HCT116 (cell line): ENCODE measurements around the gene ORC3. TPM values are rescaled to one million over a fixed set of nuclear protein-coding genes. Genes with fewer than 3 reads are reported as not detected.
"Not testable (repeated sequence)": the region's sequence is repeated elsewhere in the genome, so short reads cannot be mapped to it uniquely, and the experiment has no call there.

Experiments used
- ATAC-seq: fragments of 200-7000 bp; cut with Tn5 transposase; 2 replicates; pipeline ENCODE4 v1.9.1; 2020; ENCODE audit warnings: mild to moderate bottlenecking, moderate library complexity
- BruUV-seq: library from RNA; stranded (reverse); fragments of 400-500 nt; replicated peaks from 2 replicates; lab custom pipeline; 2021; lab: Mats Ljungman, UMichigan
- CTCF ChIA-PET: fragments of 300-600 bp; sonication (Branson Sonifier 250); formaldehyde crosslinking; loops from one replicate; lab custom pipeline; 2021; ENCODE audit warnings: antibody characterized with exemption; lab: Charles Lee
- POLR2A ChIA-PET: fragments of 300-600, 350-600 bp; sonication (Branson Sonifier 250); formaldehyde crosslinking; loops from one replicate; lab custom pipeline; 2021; ENCODE audit warnings: antibody characterized with exemption; lab: Charles Lee
- RAD21 ChIA-PET, 2 experiments: fragments of 300-600 bp; sonication (Branson Sonifier 250); formaldehyde crosslinking; loops; one replicate each; lab custom pipeline; 2023; ENCODE audit warnings: low total read pairs in 2 of 2; ENCODE audit not compliant: uncharacterized antibody in 2 of 2, unreplicated experiment in 2 of 2, low non-redundant PET in 1 of 2; lab: Charles Lee
- DNase-seq: peaks from one replicate; pipeline ENCODE4 v3.0.0-alpha.2; 2010; ENCODE audit warnings: low read depth, low spot score
- H2AFZ ChIP-seq: fragments of 200-600 bp; shearing (Covaris generic), sonication (generic); 2 replicates; pipeline ENCODE4 v1.6.1; 2017; ENCODE audit warnings: low read depth, mixed run types, mixed read lengths, antibody characterized with exemption, low read length; ENCODE audit not compliant: poor library complexity, severe bottlenecking
- H3K27ac ChIP-seq: 2 replicates; pipeline ENCODE4 v1.5.1; 2012; ENCODE audit warnings: low read depth, low read length
- H3K27me3 ChIP-seq: fragments of 200-600 bp; sonication (generic); 2 replicates; pipeline ENCODE4 v1.6.1; 2016; ENCODE audit warnings: mixed run types, low read length, mixed read lengths; ENCODE audit not compliant: insufficient read depth
- H3K36me3 ChIP-seq, 2 experiments: fragments of 200-500 bp in 1 of 2; fragments of 200-600 bp in 1 of 2; sonication (Bioruptor generic) in 1 of 2; sonication (generic) in 1 of 2; 2 replicates each; pipeline versions ENCODE4 v1.5.1 to v1.6.1; 2014 to 2016; ENCODE audit warnings: low read length in 2 of 2, inconsistent platforms in 1 of 2, mixed read lengths in 1 of 2, mixed run types in 1 of 2; ENCODE audit not compliant: insufficient read depth in 2 of 2, control insufficient read depth in 1 of 2
- H3K4me1 ChIP-seq, 2 experiments: fragments of 200-600 bp in 1 of 2; sonication (generic) in 1 of 2; 2 replicates each; pipeline versions ENCODE4 v1.5.1 to v1.6.1; 2012 to 2017; ENCODE audit warnings: low read length in 2 of 2, inconsistent platforms in 1 of 2, mild to moderate bottlenecking in 1 of 2, mixed read lengths in 1 of 2, mixed run types in 1 of 2, moderate library complexity in 1 of 2; ENCODE audit not compliant: insufficient read depth in 2 of 2, control insufficient read depth in 1 of 2
- H3K4me2 ChIP-seq: fragments of 200-600 bp; sonication (generic); 2 replicates; pipeline ENCODE4 v1.6.1; 2017; ENCODE audit warnings: mixed run types, low read length, mixed read lengths
- H3K4me3 ChIP-seq, 2 experiments: fragments of 200-600 bp in 1 of 2; sonication (generic) in 1 of 2; replicated peaks in 1 of 2; 2 replicates each; pipeline ENCODE4 v1.5.1; 2011 to 2016; ENCODE audit warnings: low read length in 2 of 2, control low read depth in 1 of 2, low read depth in 1 of 2, mild to moderate bottlenecking in 1 of 2, mixed read lengths in 1 of 2, mixed run types in 1 of 2
- H3K79me2 ChIP-seq: fragments of 200-600 bp; sonication (generic); 2 replicates; pipeline ENCODE4 v1.6.1; 2017; ENCODE audit warnings: mild to moderate bottlenecking, mixed run types, low read length, moderate library complexity, mixed read lengths; ENCODE audit not compliant: insufficient read depth
- H3K9ac ChIP-seq: fragments of 200-600 bp; sonication (generic); 2 replicates; pipeline ENCODE4 v1.6.1; 2016; ENCODE audit warnings: low read length, mixed read lengths
- H3K9me2 ChIP-seq: fragments of 200-600 bp; sonication (generic), shearing (Covaris generic); 2 replicates; pipeline ENCODE4 v1.6.1; 2017; ENCODE audit warnings: mixed run types, mild to moderate bottlenecking, moderate library complexity; ENCODE audit not compliant: insufficient read depth
- H3K9me3 ChIP-seq, 2 experiments: fragments of 200-500 bp in 1 of 2; fragments of 200-600 bp in 1 of 2; sonication (Bioruptor generic) in 1 of 2; sonication (generic) in 1 of 2; 2 replicates each; pipeline ENCODE4 v1.6.1; 2014 to 2017; ENCODE audit warnings: low read length in 2 of 2, mixed read lengths in 2 of 2, inconsistent platforms in 1 of 2, low read depth in 1 of 2, mild to moderate bottlenecking in 1 of 2, mixed run types in 1 of 2, moderate library complexity in 1 of 2; ENCODE audit not compliant: control insufficient read depth in 1 of 2, insufficient read depth in 1 of 2
- H4K20me1 ChIP-seq: fragments of 200-600 bp; sonication (generic), shearing (Covaris generic); 2 replicates; pipeline ENCODE4 v1.6.1; 2017; ENCODE audit warnings: mixed run types, mild to moderate bottlenecking, moderate library complexity; ENCODE audit not compliant: insufficient read depth
- ATF3 ChIP-seq: IDR thresholded peaks from 2 replicates; pipeline ENCODE4 v1.6.1; 2012
- CBX3 ChIP-seq: IDR thresholded peaks from 2 replicates; pipeline ENCODE4 v1.6.1; 2012; ENCODE audit warnings: low read depth
- EGR1 ChIP-seq: IDR thresholded peaks from 2 replicates; pipeline ENCODE4 v1.6.1; 2012; ENCODE audit warnings: low read depth
- ELF1 ChIP-seq: IDR thresholded peaks from 2 replicates; pipeline ENCODE4 v1.6.1; 2012; ENCODE audit warnings: low read depth, borderline replicate concordance
- RAD21 ChIP-seq: IDR thresholded peaks from 2 replicates; pipeline ENCODE4 v1.6.1; 2012; ENCODE audit warnings: low read depth, mild to moderate bottlenecking
- SRF ChIP-seq: IDR thresholded peaks from 2 replicates; pipeline ENCODE4 v1.6.1; 2012; ENCODE audit warnings: low read depth
- TCF7L2 ChIP-seq: IDR thresholded peaks from 2 replicates; pipeline ENCODE4 v1.7.0; 2011; ENCODE audit warnings: borderline replicate concordance, inconsistent platforms; ENCODE audit not compliant: insufficient read depth, insufficient read length; ENCODE audit errors: extremely low read depth
- ZBTB33 ChIP-seq: IDR thresholded peaks from 2 replicates; pipeline ENCODE4 v1.6.1; 2011; ENCODE audit warnings: mild to moderate bottlenecking, low read length, moderate library complexity; ENCODE audit not compliant: insufficient replicate concordance; ENCODE audit errors: extremely low read depth
- intact Hi-C: fragments of 100-400 bp; cut with micrococcal nuclease; formaldehyde crosslinking; loops from 2 replicates; pipeline ENCODE4 v1.10.0; 2022
- total RNA-seq: library from RNA; stranded (reverse); gene quantifications from one replicate; pipeline ENCODE4 v1.2.1, GENCODE V29; 2021; ENCODE audit not compliant: unreplicated experiment

Gene ORC3
- total RNA-seq, 1 experiment from 2014 or later = 34.2 TPM

GRCh38 chr6:87687296-87687695 lies 97.4 kb downstream of the ORC3 start:
- Histone ChIP-seq H3K9ac (no peak overlapping the region), H3K4me3 (no peak overlapping the region), H3K9me2 (no peaks in the 10 kb centered on the region), H3K4me2 (no peak overlapping the region), H3K4me1 (no peaks in the 10 kb centered on the region), H3K79me2 (peaks cover 100% of the 10 kb centered on the region), H3K9me3 (no peaks in the 10 kb centered on the region), H4K20me1 (peaks cover 16% of the 10 kb centered on the region), H3K36me3 (no peaks in the 10 kb centered on the region; a peak in 1 of 4 replicates), H3K27me3 (no peaks in the 10 kb centered on the region), H2AFZ (no peak overlapping the region), H3K27ac (no peak overlapping the region)
- RAD21 ChIA-PET = interaction anchor here in 1 of 2 experiments (0.6 kb wide), 1 partner anchor 102 kb away, joined by 5 read pairs; no protein-coding TSS in a partner anchor
- no peak for DNase-seq
- POLR2A ChIA-PET = no interaction called here
- BruUV-seq = no TSS peak
- TF ChIP-seq ATF3 (no peak), CBX3 (no peak), EGR1 (no peak), ZBTB33 (no peak), TCF7L2 (no peak), ELF1 (no peak), RAD21 (no peak), SRF (no peak)
- no peak for ATAC-seq
- intact Hi-C loops = no loop called here
- CTCF ChIA-PET = no interaction called here

GRCh38 chr6:87687893-87688292 lies 98.0 kb downstream of the ORC3 start:
- H3K4me3 ChIP-seq, CTCF ChIA-PET, POLR2A ChIA-PET: not testable (repeated sequence)

More at GRCh38 chr6:87687893-87688292, 98.0 kb downstream of the ORC3 start:
- H3K9me3 ChIP-seq, ATAC-seq, H3K27ac ChIP-seq, H3K36me3 ChIP-seq, H3K4me2 ChIP-seq, H3K9ac ChIP-seq, H2AFZ ChIP-seq, intact Hi-C loops, H3K27me3 ChIP-seq, DNase-seq, H3K9me2 ChIP-seq, H3K4me1 ChIP-seq, RAD21 ChIA-PET, BruUV-seq: not testable (repeated sequence)
- Histone ChIP-seq H4K20me1 (peaks cover 16% of the 10 kb centered on the region), H3K79me2 (peaks cover 100% of the 10 kb centered on the region)
